HG02642 (cell line): ENCODE data around the gene ATL1.
A peak's percentile ranks its signal among the peaks of the same experiment; 100 is the strongest.

Experiments used
- ATAC-seq: cut with Tn5 transposase; IDR thresholded peaks from one replicate; pipeline ENCODE4 v1.9.1; 2021; ENCODE audit warnings: mild to moderate bottlenecking; ENCODE audit not compliant: unreplicated experiment, poor library complexity

ATL1 gene

DNA sequence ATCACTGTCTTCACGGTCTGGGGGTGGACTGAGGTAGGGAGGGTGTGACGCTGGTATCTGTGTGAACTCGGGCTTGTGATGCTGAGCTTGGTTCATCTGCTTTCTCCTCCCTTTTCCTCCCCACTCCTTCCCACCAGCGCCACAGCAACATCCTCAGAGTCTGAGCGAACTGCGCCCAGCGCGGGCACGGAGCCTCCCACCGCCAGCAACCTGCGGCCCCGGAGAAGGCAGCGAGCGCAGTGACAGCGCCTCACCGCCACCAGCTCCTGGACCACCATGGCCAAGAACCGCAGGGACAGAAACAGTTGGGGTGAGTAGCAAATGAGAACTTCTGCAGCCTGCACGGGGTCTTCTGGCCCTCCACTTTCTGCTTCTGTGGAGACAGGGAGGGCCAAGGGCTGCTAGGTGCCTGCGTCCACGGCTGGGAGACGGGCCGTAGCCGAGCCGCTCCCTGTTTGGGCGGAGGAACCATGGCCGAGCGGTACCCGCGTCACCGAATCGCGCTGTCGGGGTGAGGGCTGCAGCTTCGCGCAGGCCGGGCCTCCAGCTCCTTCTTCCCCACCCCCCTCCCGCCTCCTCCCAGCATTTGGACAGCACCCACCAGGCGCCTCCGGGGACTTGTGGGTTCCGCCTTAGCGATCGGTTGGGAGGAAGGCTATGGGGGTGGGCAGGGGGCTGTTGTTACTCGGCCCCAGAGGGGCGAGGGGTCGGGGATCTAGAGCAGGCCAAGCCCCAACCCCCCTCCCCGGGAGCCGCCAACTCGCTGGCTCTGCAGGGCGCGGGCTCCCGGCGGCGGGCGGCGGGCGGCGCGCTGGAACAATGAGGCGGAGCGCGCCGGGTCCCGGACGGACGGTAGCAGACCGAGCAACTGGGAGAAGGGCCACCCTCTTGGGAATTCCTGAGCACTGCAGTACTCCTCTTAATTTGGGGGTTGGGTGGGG is at the start of gene ATL1:
ATL1 (plus strand) TSS at position 156 of the 941 bp plus-strand sequence; CDS start at position 277, 121 bp downstream.
- peak; percentile 64 for ATAC-seq

- ATAC-seq, result no peak
Measured at GRCh38 chr14:50510157-50510556, 49.8 kb upstream of the ATL1 start.

- ATAC-seq, result no peak
Measured at GRCh38 chr14:50512463-50512862, 47.5 kb upstream of the ATL1 start.

DNA sequence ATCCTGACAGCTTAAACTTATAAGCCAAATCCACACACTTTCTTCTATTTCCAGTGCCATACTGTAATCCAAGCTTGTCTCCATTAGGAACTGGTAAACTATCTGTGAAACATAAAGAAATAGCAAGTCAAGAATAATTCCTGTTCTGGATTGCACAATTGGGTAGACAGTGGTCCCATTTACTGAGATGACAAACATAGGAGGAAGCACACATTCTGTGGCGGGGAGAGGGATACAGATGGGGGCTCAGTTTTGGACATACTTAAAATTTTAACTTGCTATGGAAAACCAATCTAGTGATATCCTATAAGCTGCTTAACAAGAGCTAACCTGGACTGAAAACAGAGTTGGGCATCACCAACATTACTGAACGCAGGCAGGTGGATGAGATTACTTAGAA is 43.9 kb upstream of the ATL1 start:
- no peak for ATAC-seq

GRCh38 chr14:50520947-50521815 is 38.8 kb upstream of the ATL1 start:
- ATAC-seq, result peak; percentile 64

- peak; percentile 65 for ATAC-seq
Measured at GRCh38 chr14:50521912-50522341, 38.0 kb upstream of the ATL1 start.

GRCh38 chr14:50523271-50524041 is 36.5 kb upstream of the ATL1 start:
- ATAC-seq, result no peak

GRCh38 chr14:50524060-50524459 is 35.9 kb upstream of the ATL1 start:
- peak; percentile 29 for ATAC-seq

- ATAC-seq, result no peak
Measured at GRCh38 chr14:50524731-50525515, 35.0 kb upstream of the ATL1 start.

GRCh38 chr14:50528000-50528399 is 31.9 kb upstream of the ATL1 start:
- ATAC-seq, result no peak

DNA sequence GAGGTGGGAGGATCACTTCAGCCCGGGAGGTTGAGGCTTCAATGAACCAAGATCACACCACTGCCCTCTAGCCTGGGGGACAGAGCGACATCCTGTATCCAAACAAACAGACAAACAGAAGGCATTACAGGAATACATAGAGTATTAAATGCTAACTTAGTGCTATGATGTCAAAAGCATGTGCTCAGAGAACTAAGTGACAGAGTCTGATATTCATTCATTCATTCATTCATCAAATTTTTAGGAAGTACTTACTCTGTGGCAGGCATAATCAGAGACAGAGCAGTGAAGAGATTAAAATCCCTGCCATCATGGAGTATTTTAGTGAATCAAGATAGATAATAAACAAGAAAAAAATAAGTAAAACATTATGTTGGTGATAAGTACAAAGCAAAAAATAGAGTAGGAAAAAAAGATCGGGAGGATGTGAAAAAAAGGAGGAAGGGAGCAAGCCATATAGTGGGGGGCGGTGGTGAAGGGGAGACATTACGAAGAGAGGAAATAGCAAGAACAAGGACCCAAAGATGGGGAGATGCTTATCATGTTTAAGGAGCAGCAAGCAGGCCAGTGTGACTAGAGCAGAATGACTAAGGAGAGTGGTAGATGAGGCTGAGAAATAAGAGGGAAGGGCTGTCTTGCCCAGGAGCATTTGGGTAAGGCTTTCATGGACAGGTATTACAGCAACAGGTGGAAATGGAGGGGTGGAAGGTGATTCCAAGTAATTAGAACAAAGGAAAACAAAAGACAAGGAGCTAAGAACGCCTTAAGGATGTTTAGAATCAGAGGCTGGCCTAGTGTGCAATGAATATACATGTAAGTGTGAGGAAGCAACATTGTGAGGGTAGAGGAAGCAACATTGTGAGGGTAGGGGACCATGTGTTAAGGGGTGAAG is 30.4 kb upstream of the ATL1 start:
- no peak for ATAC-seq

- no peak for ATAC-seq
Measured at GRCh38 chr14:50530358-50530757, 29.6 kb upstream of the ATL1 start.

- ATAC-seq, result no peak
Measured at GRCh38 chr14:50530794-50531365, 29.1 kb upstream of the ATL1 start.

DNA sequence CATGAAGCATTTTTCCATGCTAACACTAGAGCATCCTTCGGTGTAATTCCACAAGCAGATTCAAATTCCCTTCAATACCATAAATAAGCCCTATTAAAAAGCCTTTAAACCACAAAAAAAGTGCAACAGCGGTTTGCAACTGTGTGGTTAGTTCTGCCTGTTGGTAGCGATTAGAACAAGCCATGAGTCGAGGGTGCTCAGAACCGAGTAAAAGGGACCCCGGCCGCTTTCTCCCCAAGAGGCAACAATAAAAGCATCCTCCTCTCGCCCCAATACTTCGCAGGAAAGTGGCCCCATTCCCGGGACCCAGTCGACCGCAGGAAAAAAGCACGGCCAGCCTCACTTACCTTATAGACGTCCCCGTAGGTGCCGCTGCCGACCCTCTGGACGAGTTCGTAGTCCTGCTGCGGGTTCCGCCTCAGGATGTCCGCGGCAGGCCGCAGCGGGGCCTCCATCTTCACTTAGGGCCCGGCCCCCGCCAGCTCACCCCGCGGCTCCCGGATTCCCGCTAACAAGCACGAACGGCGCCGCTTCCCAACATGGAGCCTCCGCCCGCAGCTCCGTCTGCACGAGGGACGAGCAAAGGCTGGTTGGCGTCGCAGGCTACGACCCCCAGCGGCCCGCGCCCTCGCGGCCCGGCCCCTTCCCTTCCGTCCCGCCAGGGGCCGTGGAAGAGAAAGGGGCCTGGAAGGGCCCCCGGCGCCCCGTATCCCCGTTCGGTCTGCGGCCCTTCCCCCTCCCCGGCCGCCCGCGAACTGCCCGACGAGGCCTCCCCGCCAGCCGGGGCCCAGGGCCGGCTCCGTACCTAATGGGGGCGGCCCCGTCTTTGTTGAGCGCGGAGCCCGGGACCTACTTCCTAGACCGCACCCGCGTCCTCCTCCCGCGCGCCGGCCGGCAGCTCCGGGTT is 28.1 kb upstream of the ATL1 start:
- ATAC-seq, result peak; percentile 51

DNA sequence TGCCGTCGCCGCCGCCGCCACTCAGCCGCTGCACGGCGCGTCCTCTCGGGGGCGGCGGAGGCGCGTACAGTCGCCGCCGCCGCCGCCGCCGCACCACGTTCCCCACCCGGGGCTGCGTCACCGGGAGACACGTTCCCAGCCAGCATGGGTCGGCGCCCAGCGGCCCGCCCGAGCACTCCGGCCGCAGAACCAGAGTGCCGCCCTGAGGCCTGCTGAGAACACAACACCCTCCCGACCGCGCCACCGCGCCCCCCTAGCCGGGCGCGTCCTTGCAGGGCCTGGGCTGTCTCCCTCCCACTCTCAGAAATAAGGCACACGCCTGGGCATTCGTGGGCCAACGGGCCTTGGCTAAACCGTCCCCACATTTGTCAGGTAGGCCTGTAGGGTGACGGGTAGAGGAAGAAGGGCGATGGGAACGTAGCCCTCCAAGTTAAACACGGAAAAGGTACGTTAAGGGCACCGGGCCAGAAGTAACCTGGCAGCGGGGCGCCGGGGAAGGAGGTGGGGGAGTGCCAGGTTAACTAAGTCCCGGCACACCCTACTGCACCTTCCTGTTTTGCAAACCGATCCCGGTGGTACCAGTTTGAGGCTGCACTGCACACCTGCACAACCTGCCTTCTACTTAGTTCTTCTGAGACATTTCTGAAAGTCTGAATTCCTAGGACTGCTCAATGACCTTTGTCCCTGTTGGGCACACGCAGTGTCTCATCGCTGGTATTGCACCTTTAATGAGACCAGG is 27.3 kb upstream of the ATL1 start, which contains the start of gene MAP4K5:
MAP4K5 (minus strand) TSS at position 68 of the 739 bp plus-strand sequence. CDS start 520 bp downstream, outside the sequence.
- peak; percentile 97 for ATAC-seq

DNA sequence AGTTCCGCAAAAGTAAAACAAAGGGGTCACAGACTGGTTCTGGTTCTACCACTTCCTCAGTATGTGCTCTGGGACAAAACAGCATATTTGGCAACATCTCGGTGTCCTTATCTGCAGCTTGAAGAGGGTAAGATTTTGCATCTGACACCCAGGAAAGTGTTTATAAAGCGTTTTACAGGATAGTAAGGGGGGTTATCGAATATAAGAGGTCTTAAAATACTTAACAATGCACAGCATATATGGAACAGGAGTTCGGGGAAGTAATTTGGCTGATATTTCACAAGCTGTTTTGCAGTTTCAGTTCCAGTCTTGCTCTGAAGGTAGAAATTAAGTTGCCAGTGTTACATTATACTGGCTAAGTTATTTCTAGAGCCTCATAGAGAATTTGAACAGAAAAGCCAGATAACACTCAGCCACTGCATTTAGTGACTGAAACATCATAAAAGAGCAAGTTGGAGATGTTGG is 26.7 kb upstream of the ATL1 start:
- no peak for ATAC-seq
